GM23338 (cell line): ENCODE measurements around the gene RIMS4.

Experiments used
- CREB1 ChIP-seq: fragments of 250-450 bp; sonication (Bioruptor Pico); IDR thresholded peaks from 2 replicates; pipeline ENCODE4 v1.5.0; 2020; ENCODE audit warnings: low read depth, mild to moderate bottlenecking, moderate library complexity
- ETS1 ChIP-seq: IDR thresholded peaks from 2 replicates; pipeline ENCODE4 v1.6.1; 2016; ENCODE audit warnings: antibody characterized with exemption
- EZH2 ChIP-seq: fragments of 200-600 bp; sonication (generic); IDR thresholded peaks from one replicate; pipeline ENCODE4 v1.8.0; 2017; ENCODE audit warnings: antibody characterized with exemption, mild to moderate bottlenecking, low read depth; ENCODE audit not compliant: unreplicated experiment
- EZH2phosphoT487 ChIP-seq: fragments of 200-600 bp; sonication (generic); IDR thresholded peaks from one replicate; pipeline ENCODE4 v1.8.1; 2018; ENCODE audit warnings: antibody characterized with exemption; ENCODE audit not compliant: unreplicated experiment
- JUNB ChIP-seq: IDR thresholded peaks from one replicate; pipeline ENCODE4 v1.6.1; 2016; ENCODE audit warnings: antibody characterized with exemption; ENCODE audit not compliant: unreplicated experiment
- POLR2AphosphoS5 ChIP-seq: IDR thresholded peaks from 2 replicates; pipeline ENCODE4 v1.6.1; 2016; ENCODE audit warnings: antibody characterized with exemption, low read depth
- REST ChIP-seq: IDR thresholded peaks from one replicate; pipeline ENCODE4 v1.6.1; 2018; ENCODE audit warnings: antibody characterized with exemption; ENCODE audit not compliant: unreplicated experiment
- STAT1 ChIP-seq: IDR thresholded peaks from one replicate; pipeline ENCODE4 v1.6.1; 2016; ENCODE audit warnings: antibody characterized with exemption; ENCODE audit not compliant: unreplicated experiment
- ZNF331 ChIP-seq: fragments of 250-450 bp; sonication (Bioruptor Pico); IDR thresholded peaks from 2 replicates; pipeline ENCODE4 v1.5.0; 2020; ENCODE audit warnings: low read depth, mild to moderate bottlenecking, moderate library complexity
- TF ChIP-seq, protein P1 (sequence below), 2 experiments: fragments of 200-600 bp in 1 of 2; sonication (generic) in 1 of 2; conservative IDR thresholded peaks; 2 replicates each; pipeline versions ENCODE4 v1.5.1 to v1.6.1; 2016 to 2017; ENCODE audit warnings: antibody characterized with exemption in 2 of 2, low read depth in 2 of 2, mild to moderate bottlenecking in 2 of 2, moderate library complexity in 1 of 2

DNA sequence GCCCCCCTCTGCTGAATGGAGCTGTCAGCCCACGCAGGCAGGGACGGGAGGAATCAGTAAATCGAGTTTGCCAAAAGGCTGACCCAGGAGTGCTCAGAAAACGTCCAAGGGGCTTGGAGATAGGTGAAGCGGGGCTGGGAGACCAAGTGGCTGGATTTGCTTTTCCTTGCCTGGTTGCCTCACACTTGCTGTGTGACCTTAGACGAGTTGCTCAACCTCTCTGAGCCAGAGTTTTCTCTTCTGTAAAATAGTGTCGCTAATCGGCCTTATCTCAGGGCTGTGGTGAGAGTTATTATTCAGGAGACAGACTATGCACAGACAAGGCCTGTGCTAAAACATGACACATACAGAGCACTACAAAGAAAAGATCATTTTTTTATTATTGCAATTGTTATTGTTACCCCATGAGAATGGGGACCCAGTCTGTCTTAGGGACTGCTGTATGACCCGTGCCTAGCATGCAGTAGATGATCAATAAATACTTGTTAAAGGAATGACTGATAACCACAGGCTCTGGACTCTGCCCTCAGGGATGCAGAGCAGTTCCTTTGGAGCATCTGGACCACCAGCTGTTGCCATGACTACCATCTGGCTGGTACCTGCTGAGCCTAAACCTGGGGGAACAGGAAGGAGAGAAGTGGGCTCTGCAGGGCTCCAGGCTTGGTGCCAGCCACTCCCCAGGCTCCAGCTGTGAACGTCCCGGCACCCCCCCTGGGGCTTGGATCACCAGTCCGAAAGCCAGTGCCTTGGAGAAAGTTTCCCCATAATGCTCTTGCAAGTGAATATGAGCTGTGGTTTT lies 63.8 kb downstream of the RIMS4 start:
- TF ChIP-seq, protein P1, sequence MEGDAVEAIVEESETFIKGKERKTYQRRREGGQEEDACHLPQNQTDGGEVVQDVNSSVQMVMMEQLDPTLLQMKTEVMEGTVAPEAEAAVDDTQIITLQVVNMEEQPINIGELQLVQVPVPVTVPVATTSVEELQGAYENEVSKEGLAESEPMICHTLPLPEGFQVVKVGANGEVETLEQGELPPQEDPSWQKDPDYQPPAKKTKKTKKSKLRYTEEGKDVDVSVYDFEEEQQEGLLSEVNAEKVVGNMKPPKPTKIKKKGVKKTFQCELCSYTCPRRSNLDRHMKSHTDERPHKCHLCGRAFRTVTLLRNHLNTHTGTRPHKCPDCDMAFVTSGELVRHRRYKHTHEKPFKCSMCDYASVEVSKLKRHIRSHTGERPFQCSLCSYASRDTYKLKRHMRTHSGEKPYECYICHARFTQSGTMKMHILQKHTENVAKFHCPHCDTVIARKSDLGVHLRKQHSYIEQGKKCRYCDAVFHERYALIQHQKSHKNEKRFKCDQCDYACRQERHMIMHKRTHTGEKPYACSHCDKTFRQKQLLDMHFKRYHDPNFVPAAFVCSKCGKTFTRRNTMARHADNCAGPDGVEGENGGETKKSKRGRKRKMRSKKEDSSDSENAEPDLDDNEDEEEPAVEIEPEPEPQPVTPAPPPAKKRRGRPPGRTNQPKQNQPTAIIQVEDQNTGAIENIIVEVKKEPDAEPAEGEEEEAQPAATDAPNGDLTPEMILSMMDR (conservative IDR thresholded peaks at IDR 0.05; ENCODE audit: low read depth in 2 of 2) = no peak
- TF ChIP-seq CREB1 (CRISPR knock-in tag) (no peak), EZH2 (peak; percentile 16), ZNF331 (CRISPR knock-in tag) (no peak), STAT1 (no peak), POLR2AphosphoS5 (no peak), EZH2phosphoT487 (no peak), JUNB (no peak), REST (no peak), ETS1 (no peak)
